Measurements from ENCODE around the gene GFPT1.

GFPT1 gene

DNA sequence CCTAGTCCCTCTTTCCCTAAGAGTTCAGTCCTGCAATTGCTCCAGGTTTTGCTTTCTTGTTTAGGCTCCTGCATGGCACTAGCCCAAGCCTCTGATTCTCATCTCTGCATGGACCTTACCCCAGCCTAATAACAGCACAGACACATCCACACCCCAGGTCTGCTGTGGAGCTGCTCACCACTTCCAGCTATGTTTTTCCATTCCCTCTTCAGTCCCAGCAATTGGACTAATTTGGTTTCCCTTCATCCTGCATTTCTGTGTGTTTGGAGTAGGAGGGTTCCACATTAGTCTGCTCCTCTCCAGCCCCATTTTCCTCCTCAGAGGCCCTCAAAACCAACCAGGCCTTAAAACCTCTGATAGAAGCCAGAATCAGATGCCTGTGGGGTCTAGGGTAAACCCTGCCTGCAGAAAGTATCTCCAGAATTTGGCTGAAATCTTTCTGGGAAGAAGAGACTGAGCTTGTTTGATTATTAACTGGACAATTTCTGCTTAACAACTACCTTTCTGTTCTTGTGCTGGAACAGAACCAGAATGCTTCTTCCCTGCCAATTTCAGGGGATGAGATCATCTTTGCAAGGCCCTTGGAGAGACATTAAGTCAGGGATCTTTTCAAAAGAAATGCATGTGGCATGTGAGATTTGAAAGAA is 95.9 kb downstream of the GFPT1 start:
- no peak for DNase-seq (ENCODE audit: low spot score)

DNA sequence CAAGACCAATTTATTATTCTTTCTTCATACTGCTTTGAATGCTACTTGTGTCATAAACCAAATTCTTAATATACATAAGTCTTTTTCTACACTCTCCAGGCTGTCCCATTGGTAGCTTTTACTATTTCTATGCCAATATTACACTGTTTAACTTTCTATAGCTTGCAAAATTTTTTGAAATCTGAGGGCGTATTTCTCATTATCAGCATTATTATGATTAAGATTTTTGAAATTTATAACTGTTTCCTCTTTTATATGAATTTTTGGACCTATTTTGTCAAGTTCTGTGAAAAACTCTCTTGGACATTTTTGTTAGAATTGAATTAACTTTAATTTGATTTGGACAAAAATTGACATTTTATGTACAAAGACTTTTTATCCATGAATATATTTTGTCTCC is 98.6 kb downstream of the GFPT1 start:
- DNase-seq (ENCODE audit: low spot score): no peak

DNA sequence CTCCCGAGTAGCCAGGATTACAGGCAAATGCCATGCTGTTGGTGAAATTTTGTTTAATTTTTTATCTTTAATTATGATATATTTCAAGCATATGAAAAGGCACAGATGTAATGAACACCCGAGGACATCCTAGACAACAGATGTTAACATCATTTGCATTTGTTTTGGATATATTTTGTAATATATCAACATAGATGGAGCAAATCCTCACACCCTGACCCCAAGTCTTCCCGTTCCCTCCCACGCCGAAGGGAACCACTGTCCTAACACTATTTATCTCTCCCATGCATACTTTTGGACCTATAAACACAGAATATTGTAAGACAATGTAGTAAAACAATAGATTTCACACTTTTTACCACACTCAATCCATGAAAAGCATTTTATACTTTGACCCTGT is 99.5 kb downstream of the GFPT1 start:
- DNase-seq (ENCODE audit: low spot score): no peak

DNA sequence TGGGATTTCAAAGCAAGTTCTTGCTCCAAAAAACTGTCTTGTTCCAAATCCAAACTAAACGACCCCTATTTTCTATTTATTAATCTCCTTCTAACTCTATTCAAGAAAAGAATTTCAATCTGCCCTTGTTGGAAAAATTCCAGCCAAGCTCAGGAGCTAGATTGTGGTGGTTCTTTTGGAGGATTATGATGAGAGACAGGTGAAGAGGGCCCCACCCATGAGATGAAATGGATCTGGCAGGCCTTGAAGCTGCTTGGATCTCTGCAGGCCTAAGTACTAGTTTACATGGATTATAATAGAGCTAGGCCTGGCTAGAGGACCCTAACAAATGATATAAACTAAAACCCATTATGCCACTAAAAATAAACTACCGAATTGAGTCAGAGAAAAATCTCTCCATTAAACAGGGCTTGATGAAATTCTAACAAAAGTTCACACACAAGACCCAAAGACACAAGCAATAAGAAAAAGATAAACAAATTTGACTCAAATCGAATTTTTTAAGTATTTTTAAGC is 101.6 kb downstream of the GFPT1 start:
- no peak for DNase-seq (ENCODE audit: low spot score)

DNA sequence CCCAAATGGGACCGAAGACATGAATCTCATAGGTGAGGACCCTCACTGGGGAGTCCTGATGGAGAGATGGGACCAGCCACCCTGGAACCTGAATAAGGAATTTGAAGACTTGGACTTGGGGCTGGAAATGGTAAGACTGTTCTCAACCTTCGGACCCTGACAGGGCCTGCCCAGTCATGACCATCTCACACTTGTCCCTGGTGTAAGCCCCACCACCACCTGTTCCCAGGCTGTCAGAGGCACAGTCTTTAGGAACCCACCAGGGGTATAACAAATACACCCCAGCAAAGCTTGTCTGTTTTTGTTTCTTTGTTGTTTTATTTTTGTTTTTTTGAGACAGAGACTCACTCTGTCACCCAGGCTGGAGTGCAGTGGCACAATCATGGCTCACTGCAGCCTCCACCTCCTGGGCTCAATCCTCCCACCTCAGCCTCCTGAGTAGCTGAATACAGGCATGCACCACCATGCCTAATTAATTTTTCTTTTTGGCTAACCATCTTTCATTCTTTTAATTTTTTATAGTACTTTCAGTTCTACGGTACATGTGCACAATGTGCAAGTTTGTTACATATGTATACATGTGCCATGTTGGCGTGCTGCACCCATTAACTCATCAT is 106.1 kb downstream of the GFPT1 start:
- DNase-seq (ENCODE audit: low spot score): no peak

DNA sequence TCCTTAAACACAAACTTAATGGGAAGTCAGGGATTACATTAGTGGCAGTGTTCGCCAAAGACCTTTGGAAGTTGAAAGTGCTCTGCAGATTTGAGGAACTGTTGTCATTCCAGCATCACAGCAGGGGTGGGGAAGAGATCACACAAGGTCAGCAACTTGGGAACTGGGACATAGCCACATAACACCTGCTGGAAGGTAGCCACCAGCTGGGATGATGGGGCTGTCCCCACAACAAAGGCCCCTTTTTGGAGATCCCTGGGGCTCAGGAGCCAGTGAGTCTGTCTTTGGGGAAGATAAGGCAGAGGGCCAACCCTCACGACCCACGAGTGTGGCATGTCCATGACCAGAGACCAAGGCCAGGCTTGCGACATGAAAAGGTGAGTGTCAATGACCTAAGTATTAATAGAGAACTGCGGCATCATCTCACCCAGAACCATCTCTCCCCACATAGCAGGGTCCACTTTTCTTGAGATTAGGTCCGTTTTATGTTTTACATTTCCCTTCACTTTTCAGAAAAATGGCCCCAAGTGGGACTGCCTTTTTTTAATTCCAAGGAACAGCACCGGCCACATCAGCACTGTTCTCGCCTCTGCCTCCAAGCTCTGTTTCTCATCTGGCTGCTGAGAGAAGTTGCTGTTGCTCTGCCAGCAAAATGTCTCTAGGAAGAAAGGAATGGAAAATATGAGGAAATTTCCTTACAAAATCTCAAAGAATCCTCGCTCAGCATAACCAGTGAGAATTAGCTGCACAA is 106.9 kb downstream of the GFPT1 start:
- DNase-seq (ENCODE audit: low spot score): no peak

DNA sequence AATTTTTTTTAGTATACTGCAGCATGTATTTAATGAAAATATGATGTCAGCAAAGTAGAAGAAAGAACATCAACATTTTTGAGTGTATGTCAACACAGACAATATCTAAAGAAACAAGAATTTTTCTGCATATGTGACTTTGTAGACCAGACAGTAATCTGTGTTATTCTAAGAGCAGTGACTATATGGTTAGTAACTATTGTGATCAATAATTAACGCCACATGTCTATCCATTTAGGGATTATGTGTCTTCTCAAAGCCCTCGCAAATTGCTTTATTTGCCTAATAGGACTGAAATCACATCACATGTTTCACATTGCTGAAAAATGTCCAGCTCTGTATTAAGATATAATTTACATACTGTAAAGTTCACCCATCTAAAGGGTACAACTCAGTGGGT is 107.8 kb downstream of the GFPT1 start:
- no peak for DNase-seq (ENCODE audit: low spot score)

DNA sequence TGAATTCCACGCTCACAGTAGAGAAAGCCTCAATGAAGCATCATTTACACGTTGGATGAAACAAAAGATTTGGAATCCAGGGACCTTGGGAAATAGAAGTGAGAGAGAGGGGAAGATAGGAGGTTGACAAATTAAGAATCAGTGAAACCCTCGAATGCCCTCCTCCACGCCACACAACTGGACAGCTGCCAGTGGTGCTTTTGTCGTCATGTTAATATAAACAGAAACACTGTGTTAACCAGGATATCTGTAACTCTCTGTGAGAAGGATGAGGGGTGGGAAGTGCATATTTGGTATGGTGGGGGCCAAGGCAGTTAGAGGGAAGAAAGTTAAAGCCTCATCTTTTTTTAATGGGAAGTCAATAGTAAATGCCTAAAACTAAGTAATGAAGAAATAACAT is 108.7 kb downstream of the GFPT1 start:
- DNase-seq (ENCODE audit: low spot score): no peak

DNA sequence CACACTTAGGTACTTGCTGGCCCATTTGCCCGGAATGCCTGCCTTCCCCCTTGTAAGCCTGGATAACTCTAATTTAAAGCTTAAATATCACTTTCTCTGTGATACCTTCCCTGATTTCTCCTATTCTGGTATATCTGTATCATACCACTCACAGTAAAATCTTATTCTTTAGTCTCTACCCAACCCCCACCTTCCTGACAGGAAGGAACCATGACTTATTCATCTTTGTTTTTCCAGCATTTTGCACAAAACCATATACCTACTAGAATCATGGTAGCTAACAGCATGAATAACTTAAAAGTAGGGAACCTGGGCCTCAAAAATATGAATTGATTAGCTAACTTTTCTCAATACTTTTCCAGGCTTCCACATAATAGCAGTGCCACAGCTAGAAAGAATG is 111.5 kb downstream of the GFPT1 start:
- no peak for DNase-seq (ENCODE audit: low spot score)

DNA sequence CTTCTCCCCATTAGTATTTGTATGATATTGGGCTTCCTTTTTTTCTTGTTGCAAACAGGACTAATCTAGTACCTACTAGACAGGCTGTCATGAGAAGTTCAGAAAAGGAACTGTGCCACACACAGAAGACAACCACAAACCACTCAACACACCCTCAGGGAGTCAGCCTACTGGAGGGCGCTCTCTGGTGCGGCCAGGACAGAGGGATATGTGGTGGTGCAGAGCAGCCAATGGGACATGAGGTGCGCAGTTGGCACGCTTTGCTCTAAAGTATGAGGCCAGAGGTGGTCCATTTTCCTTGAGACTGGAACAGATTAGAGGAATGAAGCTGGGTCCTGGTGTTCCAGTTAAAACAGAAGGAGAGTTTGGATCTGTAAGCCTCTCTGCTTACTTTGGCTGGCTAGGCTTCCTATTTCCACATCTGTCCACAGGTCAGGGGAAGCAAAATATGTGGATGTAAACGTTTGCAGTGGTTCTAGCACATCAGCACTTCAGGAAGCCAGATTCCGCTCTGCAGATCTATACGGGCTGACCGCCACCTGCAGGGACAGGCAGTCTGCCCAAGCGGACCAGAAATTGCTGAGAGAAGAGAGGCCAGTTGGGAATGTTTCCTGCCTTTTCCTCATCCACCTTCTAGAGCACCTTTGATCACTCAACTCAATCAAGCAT is 114.1 kb downstream of the GFPT1 start:
- DNase-seq (ENCODE audit: low spot score): no peak

DNA sequence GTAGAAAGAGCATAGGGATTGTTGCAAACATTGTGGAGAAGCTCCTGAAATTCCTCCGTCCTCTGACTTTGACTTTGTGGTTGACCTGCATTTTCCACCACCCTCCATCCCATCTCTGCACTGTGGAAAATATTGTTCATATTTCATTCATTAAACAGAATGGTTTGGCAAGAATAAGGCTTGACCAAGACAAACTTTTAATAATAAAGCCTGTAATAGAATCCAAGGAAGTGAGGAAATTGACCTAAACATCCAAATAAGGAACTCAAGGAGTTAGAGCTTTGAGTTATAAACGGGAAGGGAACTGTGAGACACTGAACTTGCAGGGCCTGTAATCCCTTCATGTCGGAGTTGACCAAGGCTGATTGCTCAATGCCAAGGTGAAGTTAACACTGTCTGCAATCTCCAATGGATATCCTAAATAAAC is 115.2 kb downstream of the GFPT1 start:
- DNase-seq (ENCODE audit: low spot score): no peak

Small RNA genes lying within 50 kb of the gene (small RNA-seq; reads per million reads assigned to genes)
- 0 reads per million in 2 experiments for gene RF00019

All from SK-N-DZ (cell line).